Measurements from ENCODE around the gene NHERF2. TPM values are rescaled to one million over a fixed set of nuclear protein-coding genes. Genes with fewer than 3 reads are reported as not detected.

NHERF2 gene
- total RNA-seq, 5 donors from 2014 or later (not counting 1 experiment from before 2014, with no cell fraction given) = 2.9 to 6.8 (median 5.8) TPM

DNA sequence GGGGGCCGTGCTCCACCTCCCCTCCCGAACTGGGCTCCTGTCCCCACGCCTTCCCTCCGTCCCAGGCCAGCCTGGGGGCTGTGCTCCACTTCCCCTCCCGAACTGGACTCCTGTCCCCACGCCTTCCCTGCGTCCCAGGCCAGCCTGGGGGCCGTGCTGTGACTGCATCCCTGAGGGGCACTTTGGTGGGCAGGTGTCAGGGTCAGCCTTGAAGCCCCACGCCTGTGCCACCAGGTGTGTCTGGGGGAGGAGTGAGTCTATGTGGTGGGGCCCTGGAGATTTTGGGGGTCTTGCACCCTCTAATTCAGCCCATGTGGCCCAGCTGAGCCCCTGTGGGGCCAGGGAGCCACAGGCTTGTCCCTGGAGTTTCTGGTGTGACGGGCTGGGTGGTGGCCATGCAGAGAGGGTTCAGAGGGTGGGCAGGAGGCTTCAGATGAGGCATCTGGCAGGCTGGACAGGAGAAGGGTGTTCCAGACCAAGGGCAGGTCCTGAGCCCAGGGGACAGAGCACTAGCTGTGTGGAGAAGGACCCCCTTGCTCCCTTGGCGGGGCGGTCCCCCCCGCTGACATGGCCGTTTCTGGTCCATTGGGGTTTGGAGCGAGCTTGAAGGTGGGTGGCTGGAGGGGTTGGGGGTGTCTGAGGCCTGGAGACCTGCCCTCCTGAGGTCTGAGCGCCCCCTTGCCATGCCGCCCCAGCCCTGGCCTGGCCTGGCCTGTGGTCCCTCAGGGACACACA is 8.2 kb downstream of the NHERF2 start:
- no peaks in the 10 kb centered on the region for H3K9me3 Mint-ChIP-seq
- ATAC-seq (replicated peaks in 1 of 4) (no peak), DNase-seq (no peak)
- Histone ChIP-seq H3K27me3 (replicated peaks in 1 of 2; ENCODE audit: control insufficient read depth in 2 of 2, extremely low read depth in 1 of 2, insufficient read depth in 2 of 2, low read length in 1 of 2) (peaks cover 0 to 10% of the 10 kb centered on the region in 2 experiments), H3K36me3 (ENCODE audit: control insufficient read depth in 2 of 2, extremely low read depth in 1 of 2, insufficient read depth in 1 of 2, low read length in 1 of 2) (no peaks in the 10 kb centered on the region), H3K4me1 (ENCODE audit: control insufficient read depth in 1 of 2, extremely low read depth in 1 of 2, insufficient read depth in 2 of 2, low read length in 2 of 2) (peaks cover 0 to 8% of the 10 kb centered on the region in 2 experiments), H3K27ac (ENCODE audit: low read length) (no peak overlapping the region), H3K4me3 (ENCODE audit: control insufficient read depth in 1 of 2, extremely low read depth in 1 of 2, low read length in 1 of 2) (no peak overlapping the region), H3K9me3 (no peaks in the 10 kb centered on the region)
- CTCF ChIA-PET = no interaction called here
- no peak overlapping the region for H3K4me3 Mint-ChIP-seq
- H3K36me3 Mint-ChIP-seq = no peaks in the 10 kb centered on the region
- H3K4me1 Mint-ChIP-seq = peaks cover 0 to 2% (median 0%) of the 10 kb centered on the region in 3 donors
- POLR2A ChIA-PET = interaction anchor here in 1 of 2 donors (0.6 kb wide), 1 partner anchor 1585 kb away, joined by 3 read pairs; no protein-coding TSS in a partner anchor
- no peaks in the 10 kb centered on the region for H3K27me3 Mint-ChIP-seq
- H3K27ac Mint-ChIP-seq = no peak overlapping the region
- WGBS (ENCODE audit: insufficient coverage) = 89% methylated on average over 9 of the region's 17 CpGs

DNA sequence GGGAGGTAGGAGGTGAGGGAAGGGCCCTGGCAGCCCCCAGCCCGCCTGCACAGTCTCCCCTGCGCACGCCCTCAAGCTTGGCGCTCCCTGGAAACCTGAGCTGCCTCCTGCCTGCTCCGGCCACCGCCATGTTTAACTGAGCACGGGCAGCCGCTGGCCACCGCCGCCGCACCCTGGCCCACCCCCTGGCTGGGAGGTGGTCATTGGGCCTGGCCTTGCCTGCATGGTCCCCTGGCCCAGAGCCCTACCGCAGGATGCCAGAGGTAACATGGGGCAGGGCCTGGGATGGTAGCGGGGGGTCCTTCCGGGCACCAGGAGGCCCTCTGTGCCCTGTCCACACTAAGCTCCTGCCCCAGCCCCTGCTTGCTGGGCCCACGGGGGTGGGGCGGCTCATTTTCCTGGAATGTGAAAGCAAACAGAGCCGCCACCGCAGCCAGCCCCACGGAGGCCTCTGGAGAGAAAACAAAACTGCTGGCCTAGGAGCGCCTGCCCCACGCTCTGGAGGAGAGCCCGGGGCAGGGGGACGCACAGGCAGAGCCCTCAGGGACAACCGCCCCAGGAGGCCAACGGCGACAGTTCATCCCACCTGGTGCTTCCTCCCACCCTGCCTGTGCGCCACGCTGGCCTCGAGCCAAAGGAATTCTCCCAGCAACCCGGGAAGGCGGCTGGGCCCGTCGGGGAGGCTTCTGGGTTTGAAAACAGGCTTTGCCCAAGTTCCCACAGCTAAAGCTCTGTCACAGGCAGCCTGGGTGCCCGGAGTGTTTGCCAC is 8.9 kb downstream of the NHERF2 start:
- no peak for DNase-seq
- Mint-ChIP-seq H3K4me1 (peaks cover 0 to 2% (median 0%) of the 10 kb centered on the region in 3 donors), H3K27me3 (no peaks in the 10 kb centered on the region), H3K4me3 (no peak overlapping the region), H3K9me3 (no peaks in the 10 kb centered on the region), H3K36me3 (no peaks in the 10 kb centered on the region), H3K27ac (no peak overlapping the region)
- CTCF ChIA-PET = no interaction called here
- Histone ChIP-seq H3K27me3 (replicated peaks in 1 of 2; ENCODE audit: control insufficient read depth in 2 of 2, extremely low read depth in 1 of 2, insufficient read depth in 2 of 2, low read length in 1 of 2) (peaks cover 0 to 10% of the 10 kb centered on the region in 2 experiments), H3K9me3 (no peaks in the 10 kb centered on the region), H3K4me1 (ENCODE audit: control insufficient read depth in 1 of 2, extremely low read depth in 1 of 2, insufficient read depth in 2 of 2, low read length in 2 of 2) (peaks cover 0 to 8% of the 10 kb centered on the region in 2 experiments), H3K36me3 (ENCODE audit: control insufficient read depth in 2 of 2, extremely low read depth in 1 of 2, insufficient read depth in 1 of 2, low read length in 1 of 2) (no peaks in the 10 kb centered on the region), H3K27ac (ENCODE audit: low read length) (no peak overlapping the region), H3K4me3 (ENCODE audit: control insufficient read depth in 1 of 2, extremely low read depth in 1 of 2, low read length in 1 of 2) (no peak overlapping the region)
- POLR2A ChIA-PET = interaction anchor here in 1 of 2 donors (0.6 kb wide), 1 partner anchor 1586 kb away, joined by 3 read pairs; no protein-coding TSS in a partner anchor
- ATAC-seq (replicated peaks in 1 of 4) = no peak
- WGBS (ENCODE audit: insufficient coverage) = 90% methylated on average over 34 of the region's 34 CpGs

DNA sequence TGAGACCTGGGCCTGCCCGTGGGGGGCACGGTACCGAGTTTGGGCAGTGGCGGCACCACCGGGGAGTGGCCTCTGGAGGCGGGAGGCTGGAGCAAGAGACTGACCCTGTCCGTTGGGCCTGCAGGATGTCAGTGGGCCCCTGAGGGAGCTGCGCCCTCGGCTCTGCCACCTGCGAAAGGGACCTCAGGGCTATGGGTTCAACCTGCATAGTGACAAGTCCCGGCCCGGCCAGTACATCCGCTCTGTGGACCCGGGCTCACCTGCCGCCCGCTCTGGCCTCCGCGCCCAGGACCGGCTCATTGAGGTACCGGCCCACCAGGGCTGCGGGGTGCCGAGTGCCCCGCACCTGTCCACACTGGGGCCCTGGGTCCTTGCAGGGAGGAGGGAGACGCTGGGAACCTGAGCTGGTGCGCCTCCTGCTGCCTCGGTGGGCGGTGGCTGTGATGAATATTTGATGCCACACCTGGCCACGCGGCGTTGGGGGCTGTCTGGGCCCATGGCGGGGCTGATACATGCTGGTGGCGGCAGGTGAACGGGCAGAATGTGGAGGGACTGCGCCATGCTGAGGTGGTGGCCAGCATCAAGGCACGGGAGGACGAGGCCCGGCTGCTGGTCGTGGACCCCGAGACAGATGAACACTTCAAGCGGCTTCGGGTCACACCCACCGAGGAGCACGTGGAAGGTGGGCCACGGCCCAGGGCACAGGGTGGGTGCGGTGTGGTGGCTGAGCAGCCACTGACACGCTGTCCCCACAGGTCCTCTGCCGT is 9.7 kb downstream of the NHERF2 start:
- Histone ChIP-seq H3K36me3 (ENCODE audit: control insufficient read depth in 2 of 2, extremely low read depth in 1 of 2, insufficient read depth in 1 of 2, low read length in 1 of 2) (no peaks in the 10 kb centered on the region), H3K27me3 (replicated peaks in 1 of 2; ENCODE audit: control insufficient read depth in 2 of 2, extremely low read depth in 1 of 2, insufficient read depth in 2 of 2, low read length in 1 of 2) (peaks cover 0 to 5% of the 10 kb centered on the region in 2 experiments), H3K27ac (ENCODE audit: low read length) (no peak overlapping the region), H3K4me1 (ENCODE audit: control insufficient read depth in 1 of 2, extremely low read depth in 1 of 2, insufficient read depth in 2 of 2, low read length in 2 of 2) (peaks cover 0 to 8% of the 10 kb centered on the region in 2 experiments), H3K4me3 (ENCODE audit: control insufficient read depth in 1 of 2, extremely low read depth in 1 of 2, low read length in 1 of 2) (no peak overlapping the region), H3K9me3 (no peaks in the 10 kb centered on the region)
- POLR2A ChIA-PET = no interaction called here
- CTCF ChIA-PET = no interaction called here
- no peak overlapping the region for H3K27ac Mint-ChIP-seq
- ATAC-seq (replicated peaks in 1 of 4) = no peak
- 95% methylated on average over 46 of the region's 47 CpGs for WGBS (ENCODE audit: insufficient coverage)
- no peaks in the 10 kb centered on the region for H3K9me3 Mint-ChIP-seq
- peaks cover 0 to 2% (median 0%) of the 10 kb centered on the region in 3 donors for H3K4me1 Mint-ChIP-seq
- H3K27me3 Mint-ChIP-seq = no peaks in the 10 kb centered on the region
- no peak overlapping the region for H3K4me3 Mint-ChIP-seq
- DNase-seq = no peak
- no peaks in the 10 kb centered on the region for H3K36me3 Mint-ChIP-seq

DNA sequence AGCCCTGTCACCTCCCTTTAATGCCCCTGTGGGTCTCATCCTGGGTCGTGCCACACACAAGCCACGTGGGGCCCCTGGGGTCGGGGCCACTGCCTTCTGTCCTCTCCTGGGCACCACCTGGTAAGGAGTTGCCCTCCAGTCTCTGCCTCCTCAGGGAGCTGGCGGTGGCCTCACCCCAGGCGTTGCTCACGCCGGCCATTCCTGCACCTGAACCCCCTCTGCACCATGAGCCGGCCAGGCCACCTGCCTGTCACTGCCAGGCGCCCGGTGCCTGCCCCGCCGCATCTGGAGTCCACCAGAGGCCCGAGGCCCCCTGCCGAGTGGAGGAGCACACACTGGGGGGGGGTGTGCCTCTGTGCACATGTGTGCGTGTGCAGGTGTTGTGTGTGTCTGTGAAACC is 10.4 kb downstream of the NHERF2 start:
- WGBS (ENCODE audit: insufficient coverage) = 86% methylated on average over 9 of the region's 15 CpGs
- CTCF ChIA-PET = no interaction called here
- H3K36me3 Mint-ChIP-seq = no peaks in the 10 kb centered on the region

DNA sequence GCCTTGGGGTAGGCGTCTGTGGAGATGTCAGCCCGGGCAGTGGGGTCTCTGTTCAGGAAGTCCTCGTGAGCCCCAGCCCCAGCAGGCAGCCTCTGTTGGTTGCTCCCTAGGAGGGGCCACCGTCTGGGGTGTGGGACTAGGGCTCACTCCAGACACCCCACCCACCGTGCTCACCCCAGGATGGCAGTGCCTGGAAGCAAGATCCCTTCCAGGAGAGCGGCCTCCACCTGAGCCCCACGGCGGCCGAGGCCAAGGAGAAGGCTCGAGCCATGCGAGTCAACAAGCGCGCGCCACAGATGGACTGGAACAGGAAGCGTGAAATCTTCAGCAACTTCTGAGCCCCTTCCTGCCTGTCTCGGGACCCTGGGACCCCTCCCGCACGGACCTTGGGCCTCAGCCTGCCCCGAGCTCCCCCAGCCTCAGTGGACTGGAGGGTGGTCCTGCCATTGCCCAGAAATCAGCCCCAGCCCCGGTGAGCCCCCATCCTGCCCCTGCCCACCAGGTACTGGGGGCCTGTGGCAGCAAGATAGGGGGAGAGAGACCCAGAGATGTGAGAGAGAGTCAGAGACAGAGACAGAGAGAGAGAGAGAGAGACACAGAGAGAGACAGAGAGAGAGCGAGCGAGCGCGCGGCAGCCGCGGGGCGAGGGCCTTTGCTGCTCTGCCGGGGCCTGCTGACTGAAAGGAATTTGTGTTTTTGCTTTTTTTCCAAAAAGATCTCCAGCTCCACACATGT is 11.1 kb downstream of the NHERF2 start:
- Histone ChIP-seq H3K27me3 (replicated peaks in 1 of 2; ENCODE audit: control insufficient read depth in 2 of 2, extremely low read depth in 1 of 2, insufficient read depth in 2 of 2, low read length in 1 of 2) (peaks cover 0 to 4% of the 10 kb centered on the region in 2 experiments), H3K27ac (ENCODE audit: low read length) (no peak overlapping the region), H3K9me3 (no peaks in the 10 kb centered on the region), H3K4me3 (ENCODE audit: control insufficient read depth in 1 of 2, extremely low read depth in 1 of 2, low read length in 1 of 2) (no peak overlapping the region), H3K36me3 (ENCODE audit: control insufficient read depth in 2 of 2, extremely low read depth in 1 of 2, insufficient read depth in 1 of 2, low read length in 1 of 2) (no peaks in the 10 kb centered on the region), H3K4me1 (ENCODE audit: control insufficient read depth in 1 of 2, extremely low read depth in 1 of 2, insufficient read depth in 2 of 2, low read length in 2 of 2) (peaks cover 0 to 8% of the 10 kb centered on the region in 2 experiments)
- no peak for ATAC-seq (replicated peaks in 1 of 4)
- no peaks in the 10 kb centered on the region for H3K9me3 Mint-ChIP-seq
- ChIA-PET POLR2A (no interaction called here), CTCF (no interaction called here)
- peaks cover 0 to 2% (median 0%) of the 10 kb centered on the region in 3 donors for H3K4me1 Mint-ChIP-seq
- H3K27ac Mint-ChIP-seq = no peak overlapping the region
- 84% methylated on average over 13 of the region's 29 CpGs for WGBS (ENCODE audit: insufficient coverage)
- no peak for DNase-seq
- no peak overlapping the region for H3K4me3 Mint-ChIP-seq
- H3K36me3 Mint-ChIP-seq = no peaks in the 10 kb centered on the region
- H3K27me3 Mint-ChIP-seq = no peaks in the 10 kb centered on the region

More for the DNA sequence above, 10.4 kb downstream of the NHERF2 start:
- Histone ChIP-seq H3K36me3 (ENCODE audit: control insufficient read depth in 2 of 2, extremely low read depth in 1 of 2, insufficient read depth in 1 of 2, low read length in 1 of 2) (no peaks in the 10 kb centered on the region), H3K27me3 (replicated peaks in 1 of 2; ENCODE audit: control insufficient read depth in 2 of 2, extremely low read depth in 1 of 2, insufficient read depth in 2 of 2, low read length in 1 of 2) (peaks cover 0 to 4% of the 10 kb centered on the region in 2 experiments), H3K27ac (ENCODE audit: low read length) (no peak overlapping the region), H3K4me1 (ENCODE audit: control insufficient read depth in 1 of 2, extremely low read depth in 1 of 2, insufficient read depth in 2 of 2, low read length in 2 of 2) (peaks cover 0 to 8% of the 10 kb centered on the region in 2 experiments), H3K9me3 (no peaks in the 10 kb centered on the region), H3K4me3 (ENCODE audit: control insufficient read depth in 1 of 2, extremely low read depth in 1 of 2, low read length in 1 of 2) (no peak overlapping the region)
- POLR2A ChIA-PET = no interaction called here
- H3K4me1 Mint-ChIP-seq = peaks cover 0 to 2% (median 0%) of the 10 kb centered on the region in 3 donors
- no peaks in the 10 kb centered on the region for H3K9me3 Mint-ChIP-seq
- ATAC-seq (replicated peaks in 1 of 4) (no peak), DNase-seq (no peak)
- H3K27me3 Mint-ChIP-seq = no peaks in the 10 kb centered on the region
- H3K27ac Mint-ChIP-seq = no peak overlapping the region
- H3K4me3 Mint-ChIP-seq = no peak overlapping the region
